SK-N-SH (cell line): ENCODE data around the gene VIL1. TPM values are rescaled to one million over a fixed set of nuclear protein-coding genes. Genes with fewer than 3 reads are reported as not detected.

Experiments
- CHD2 ChIP-seq: fragments of 150-350 bp; IDR thresholded peaks from 2 replicates; pipeline ENCODE4 v1.6.1; 2018; ENCODE audit warnings: low read length; ENCODE audit not compliant: partially characterized antibody
- ELF1 ChIP-seq: IDR thresholded peaks from 2 replicates; pipeline ENCODE4 v1.4.0; 2012
- EZH2phosphoT487 ChIP-seq: fragments of 200-600 bp; sonication (generic); IDR thresholded peaks from 2 replicates; pipeline ENCODE4 v1.6.1; 2017; ENCODE audit warnings: low read depth, mixed run types, mild to moderate bottlenecking, antibody characterized with exemption, moderate library complexity, borderline replicate concordance
- FOXJ3 ChIP-seq: sonication (generic); formaldehyde crosslinking; IDR thresholded peaks from 2 replicates; pipeline ENCODE4 v1.5.1; 2020; ENCODE audit warnings: mild to moderate bottlenecking, missing genetic modification reagents
- FOXM1 ChIP-seq: IDR thresholded peaks from 2 replicates; pipeline ENCODE4 v1.4.0; 2012; ENCODE audit warnings: low read depth, mild to moderate bottlenecking
- GABPA ChIP-seq: IDR thresholded peaks from 2 replicates; pipeline ENCODE4 v1.4.0; 2012; ENCODE audit warnings: low read depth, mild to moderate bottlenecking
- GATA2 ChIP-seq: sonication (generic); formaldehyde crosslinking; IDR thresholded peaks from 2 replicates; pipeline ENCODE4 v1.5.0; 2020; ENCODE audit warnings: mild to moderate bottlenecking, missing genetic modification reagents
- IRF3 ChIP-seq: fragments of 150-350 bp; IDR thresholded peaks from 2 replicates; pipeline ENCODE4 v1.6.1; 2016; ENCODE audit warnings: mild to moderate bottlenecking, low read depth, low read length
- JUND ChIP-seq: IDR thresholded peaks from 2 replicates; pipeline ENCODE4 v1.4.0; 2012
- MEF2A ChIP-seq: IDR thresholded peaks from 2 replicates; pipeline ENCODE4 v1.4.0; 2012; ENCODE audit warnings: low read depth, borderline replicate concordance
- MXI1 ChIP-seq: IDR thresholded peaks from 2 replicates; pipeline ENCODE4 v1.6.1; 2012; ENCODE audit warnings: mild to moderate bottlenecking, low read depth, low read length, improper control_type of control experiment
- NFIC ChIP-seq: IDR thresholded peaks from 2 replicates; pipeline ENCODE4 v1.4.0; 2012; ENCODE audit warnings: borderline replicate concordance
- PBX3 ChIP-seq: IDR thresholded peaks from 2 replicates; pipeline ENCODE4; 2012
- POLR2AphosphoS5 ChIP-seq: IDR thresholded peaks from 2 replicates; pipeline ENCODE4 v1.6.1; 2012; ENCODE audit warnings: low read depth, low read length
- RCOR1 ChIP-seq: fragments of 150-350 bp; IDR thresholded peaks from 2 replicates; pipeline ENCODE4 v1.6.1; 2017; ENCODE audit warnings: antibody characterized with exemption, low read length
- RFX5 ChIP-seq: IDR thresholded peaks from 2 replicates; pipeline ENCODE4 v1.6.1; 2012; ENCODE audit warnings: mild to moderate bottlenecking, improper control_type of control experiment, low read length
- RXRA ChIP-seq: IDR thresholded peaks from 2 replicates; pipeline ENCODE4 v1.4.0; 2012; ENCODE audit warnings: low read depth, mild to moderate bottlenecking, borderline replicate concordance
- SIN3A ChIP-seq: IDR thresholded peaks from 2 replicates; pipeline ENCODE4 v1.6.1; 2012; ENCODE audit warnings: low read depth, mild to moderate bottlenecking, low read length, moderate library complexity, borderline replicate concordance
- SMC3 ChIP-seq: IDR thresholded peaks from 2 replicates; pipeline ENCODE4 v1.6.1; 2012; ENCODE audit warnings: low read depth, low read length, improper control_type of control experiment
- TCF12 ChIP-seq: IDR thresholded peaks from 2 replicates; pipeline ENCODE4 v1.4.0; 2012
- TEAD4 ChIP-seq: IDR thresholded peaks from 2 replicates; pipeline ENCODE4 v1.4.0; 2012; ENCODE audit warnings: mild to moderate bottlenecking, borderline replicate concordance; ENCODE audit not compliant: insufficient read depth
- USF1 ChIP-seq: IDR thresholded peaks from 2 replicates; pipeline ENCODE4 v1.4.0; 2012; ENCODE audit warnings: low read depth, borderline replicate concordance
- USF2 ChIP-seq: fragments of 150-350 bp; IDR thresholded peaks from 2 replicates; pipeline ENCODE4 v1.6.1; 2017; ENCODE audit warnings: antibody characterized with exemption, low read length, low read depth, borderline replicate concordance
- YY1 ChIP-seq: IDR thresholded peaks from 2 replicates; pipeline ENCODE4 v1.4.0; 2012; ENCODE audit warnings: low read depth, mild to moderate bottlenecking
- polyA plus RNA-seq, 3 experiments: library from polyadenylated mRNA; depleted of rRNA; stranded (reverse); fragments of >200 nt; gene quantifications; 2 replicates each; pipeline ENCODE4 v1.2.3, GENCODE V29; 2012

VIL1 gene
- polyA plus RNA-seq, 1 of the 3 experiments (the other 2 are of a cell fraction) = under 0.01 TPM

GRCh38 chr2:218399391-218400166, 19.3 kb upstream of the VIL1 start, which contains the start of gene CTDSP1 (continued):
- TF ChIP-seq USF1 (peak; percentile 59), NFIC (peak; percentile 45; the same call in 1 of the 2 replicates), GATA2 (no peak), PBX3 (peak; percentile 52), RFX5 (0 out of 2 replicates have a peak, but pooled peaks have one; percentile 35), TCF12 (no peak; the same call in 1 of the 2 replicates), MXI1 (peak; percentile 86), SMC3 (peak; percentile 24; the same call in 1 of the 2 replicates), SIN3A (peak; percentile 69; the same call in 1 of the 2 replicates), RXRA (no peak), MEF2A (no peak), GABPA (peak; percentile 51), JUND (no peak), RCOR1 (no peak), IRF3 (peak; percentile 47; the same call in 1 of the 2 replicates), POLR2AphosphoS5 (peak; percentile 66; the same call in 1 of the 2 replicates), FOXM1 (no peak), USF2 (no peak), EZH2phosphoT487 (no peak), CHD2 (peak; percentile 80), YY1 (peak; percentile 81; the same call in 1 of the 2 replicates), FOXJ3 (peak; percentile 37; the same call in 1 of the 2 replicates), TEAD4 (no peak), ELF1 (peak; percentile 48; the same call in 1 of the 2 replicates)
